ENCODE results near the gene CD37.
"Not testable (repeated sequence)": the region's sequence is repeated elsewhere in the genome, so short reads cannot be mapped to it uniquely, and the experiment has no call there.

CD37 gene, protein sequence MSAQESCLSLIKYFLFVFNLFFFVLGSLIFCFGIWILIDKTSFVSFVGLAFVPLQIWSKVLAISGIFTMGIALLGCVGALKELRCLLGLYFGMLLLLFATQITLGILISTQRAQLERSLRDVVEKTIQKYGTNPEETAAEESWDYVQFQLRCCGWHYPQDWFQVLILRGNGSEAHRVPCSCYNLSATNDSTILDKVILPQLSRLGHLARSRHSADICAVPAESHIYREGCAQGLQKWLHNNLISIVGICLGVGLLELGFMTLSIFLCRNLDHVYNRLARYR

DNA sequence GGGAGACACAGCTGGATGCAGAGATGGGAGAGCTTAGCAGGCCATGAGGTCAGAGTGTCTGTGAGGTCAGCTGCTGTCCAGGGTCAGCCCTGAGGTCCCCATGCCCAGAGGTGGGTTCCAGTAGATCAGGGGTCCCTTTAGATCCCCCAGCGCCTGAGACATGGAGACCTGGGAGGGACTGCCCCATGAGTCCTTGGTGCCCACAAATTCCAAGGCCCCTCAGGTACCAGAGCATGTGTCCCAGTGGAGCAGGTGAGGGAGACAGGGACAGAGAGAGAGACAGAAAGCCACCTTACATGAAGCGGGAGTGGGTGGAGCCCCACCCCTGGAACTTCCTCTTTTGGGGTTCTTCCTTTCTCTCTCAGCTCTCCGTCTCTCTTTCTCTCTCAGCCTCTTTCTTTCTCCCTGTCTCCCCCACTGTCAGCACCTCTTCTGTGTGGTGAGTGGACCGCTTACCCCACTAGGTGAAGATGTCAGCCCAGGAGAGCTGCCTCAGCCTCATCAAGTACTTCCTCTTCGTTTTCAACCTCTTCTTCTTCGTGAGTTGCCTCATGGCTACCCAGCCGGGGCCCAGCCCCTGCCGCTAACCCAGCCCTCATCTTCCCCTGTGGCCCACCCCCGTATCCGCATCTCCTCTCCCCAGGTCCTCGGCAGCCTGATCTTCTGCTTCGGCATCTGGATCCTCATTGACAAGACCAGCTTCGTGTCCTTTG lies at the start of gene CD37:
CD37 (plus strand) TSS at position 336 of the 713 bp plus-strand sequence; CDS start at position 471, 135 bp downstream.
- FAIRE-seq = no peak
- no peak for DNase-seq (ENCODE audit: insufficient read length, low spot score)
- TF ChIP-seq POLR2A (IDR thresholded peaks at IDR 0.05; ENCODE audit: low read depth, low read length) = no peak

GRCh38 chr19:49287141-49287770 lies 48.0 kb upstream of the CD37 start:
- TF ChIP-seq POLR2A (IDR thresholded peaks at IDR 0.05; ENCODE audit: low read depth, low read length) = no peak
- DNase-seq (ENCODE audit: insufficient read length, low spot score) (no peak), FAIRE-seq (no peak)

GRCh38 chr19:49288205-49288604 lies 47.0 kb upstream of the CD37 start:
- FAIRE-seq; DNase-seq (ENCODE audit: insufficient read length, low spot score): not testable (repeated sequence)

DNA sequence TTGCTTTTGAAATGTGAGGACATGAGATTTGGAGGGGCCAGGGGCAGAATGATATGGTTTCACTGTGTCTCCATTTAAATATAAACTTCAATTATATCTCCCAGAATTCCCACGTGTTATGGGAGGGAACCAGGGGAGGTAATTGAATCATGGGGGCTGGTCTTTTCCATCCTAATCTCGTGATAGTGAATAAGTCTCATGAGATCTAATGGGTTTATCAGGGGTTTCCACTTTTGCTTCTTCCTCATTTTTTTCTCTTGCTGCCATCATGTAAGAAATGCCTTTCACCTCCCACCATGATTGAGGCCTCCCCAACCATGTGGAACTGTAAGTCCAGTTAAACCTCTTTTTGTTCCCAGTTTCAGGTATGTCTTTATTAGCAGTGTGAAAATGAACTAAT lies 45.9 kb upstream of the CD37 start:
- not testable (repeated sequence) for DNase-seq (ENCODE audit: insufficient read length, low spot score); FAIRE-seq

DNA sequence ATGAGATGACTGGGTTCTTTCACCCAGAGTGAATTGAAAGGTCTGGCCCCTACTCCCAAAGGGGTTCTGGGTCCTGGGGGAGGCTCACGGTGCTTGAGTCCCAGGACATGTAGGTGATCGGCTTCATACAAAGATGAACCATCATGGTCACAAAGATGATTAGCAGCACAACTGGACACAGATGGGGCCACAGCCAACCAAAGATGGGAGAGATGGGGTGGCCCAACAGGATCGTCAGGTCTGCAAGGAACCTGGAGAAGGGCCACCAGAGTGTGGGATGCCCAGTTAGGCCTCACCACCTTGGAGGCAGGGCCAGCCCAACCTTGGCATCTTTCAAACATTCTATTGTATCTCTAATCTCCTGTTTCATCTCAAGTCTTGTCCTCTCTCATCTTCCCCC lies 44.7 kb upstream of the CD37 start:
- FAIRE-seq = no peak
- no peak for DNase-seq (ENCODE audit: insufficient read length, low spot score)

DNA sequence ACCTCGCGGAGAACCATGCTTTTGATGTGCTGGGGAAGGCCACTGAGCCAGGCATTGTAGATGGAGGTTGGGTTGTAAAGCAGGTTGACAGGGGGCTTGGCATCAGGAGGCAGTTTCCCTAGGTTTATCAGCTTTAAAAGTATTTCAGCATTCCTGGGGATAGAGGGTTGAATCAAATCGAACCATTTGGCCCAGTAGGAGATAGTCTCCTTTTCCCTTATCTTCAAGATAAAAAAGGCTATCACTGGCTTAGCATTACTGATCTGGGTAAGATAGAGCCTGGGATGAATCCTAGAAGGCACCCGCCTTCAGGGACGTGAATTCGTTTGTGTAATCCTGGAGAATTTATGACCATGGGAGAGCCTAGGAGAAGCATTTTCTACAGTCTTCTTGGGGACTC lies 40.8 kb upstream of the CD37 start:
- no peak for TF ChIP-seq POLR2A (IDR thresholded peaks at IDR 0.05; ENCODE audit: low read depth, low read length)
- FAIRE-seq (no peak), DNase-seq (ENCODE audit: insufficient read length, low spot score) (no peak)

More for the DNA sequence above, 44.7 kb upstream of the CD37 start:
- no peak for TF ChIP-seq POLR2A (IDR thresholded peaks at IDR 0.05; ENCODE audit: low read depth, low read length)

- DNase-seq (ENCODE audit: insufficient read length, low spot score) (no peak), FAIRE-seq (no peak)
- no peak for TF ChIP-seq POLR2A (IDR thresholded peaks at IDR 0.05; ENCODE audit: low read depth, low read length)
Measured at GRCh38 chr19:49295208-49295880, 39.9 kb upstream of the CD37 start.

DNA sequence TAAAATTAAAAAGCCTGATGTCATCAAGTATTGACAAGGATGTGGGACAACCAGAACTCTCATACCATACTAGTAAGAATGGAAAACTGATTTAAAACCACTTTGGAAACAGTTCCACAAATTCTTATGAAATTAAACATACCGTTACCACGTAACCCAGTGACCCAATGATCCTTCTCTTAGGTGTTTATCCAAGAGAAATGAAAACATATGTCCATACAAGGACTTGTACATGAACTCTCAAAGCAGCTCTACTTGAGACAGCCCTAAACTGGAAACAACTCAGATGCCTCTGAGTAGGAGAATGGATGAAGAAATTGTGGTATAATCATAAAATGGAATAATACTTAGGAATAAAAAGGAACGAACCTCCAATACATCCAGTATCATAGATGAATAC lies 37.8 kb upstream of the CD37 start:
- no peak for TF ChIP-seq POLR2A (IDR thresholded peaks at IDR 0.05; ENCODE audit: low read depth, low read length)
- DNase-seq (ENCODE audit: insufficient read length, low spot score) = no peak
- FAIRE-seq = no peak

DNA sequence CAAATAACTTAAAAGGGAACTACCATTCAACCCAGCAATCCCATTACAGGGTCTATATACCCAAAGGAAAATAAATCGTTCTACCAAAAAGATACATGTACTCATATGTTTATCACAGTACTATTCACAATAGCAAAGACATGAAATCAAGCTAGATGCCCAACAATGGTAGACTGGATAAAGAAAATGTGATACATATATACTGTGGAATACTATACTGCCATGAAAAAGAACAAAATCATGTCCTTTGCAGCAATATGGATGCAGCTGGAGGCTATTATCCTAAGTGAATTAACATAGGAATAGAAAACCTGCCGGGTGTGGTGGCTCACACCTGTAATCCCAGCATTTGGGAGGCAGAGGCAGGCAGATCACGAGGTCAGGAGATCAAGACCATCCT lies 36.6 kb upstream of the CD37 start:
- DNase-seq (ENCODE audit: insufficient read length, low spot score); FAIRE-seq: not testable (repeated sequence)

- TF ChIP-seq POLR2A (IDR thresholded peaks at IDR 0.05; ENCODE audit: low read depth, low read length) = no peak
- peak; percentile 97 for FAIRE-seq
- peak; percentile 70 for DNase-seq (ENCODE audit: insufficient read length, low spot score)
Measured at GRCh38 chr19:49301165-49301865, 33.9 kb upstream of the CD37 start.

GRCh38 chr19:49301866-49302252 lies 33.3 kb upstream of the CD37 start:
- FAIRE-seq = no peak

GRCh38 chr19:49306734-49307133 lies 28.5 kb upstream of the CD37 start:
- not testable (repeated sequence) for FAIRE-seq; DNase-seq (ENCODE audit: insufficient read length, low spot score)

More at GRCh38 chr19:49301866-49302252, 33.3 kb upstream of the CD37 start:
- TF ChIP-seq POLR2A (IDR thresholded peaks at IDR 0.05; ENCODE audit: low read depth, low read length) = no peak
- DNase-seq (ENCODE audit: insufficient read length, low spot score) = no peak

DNA sequence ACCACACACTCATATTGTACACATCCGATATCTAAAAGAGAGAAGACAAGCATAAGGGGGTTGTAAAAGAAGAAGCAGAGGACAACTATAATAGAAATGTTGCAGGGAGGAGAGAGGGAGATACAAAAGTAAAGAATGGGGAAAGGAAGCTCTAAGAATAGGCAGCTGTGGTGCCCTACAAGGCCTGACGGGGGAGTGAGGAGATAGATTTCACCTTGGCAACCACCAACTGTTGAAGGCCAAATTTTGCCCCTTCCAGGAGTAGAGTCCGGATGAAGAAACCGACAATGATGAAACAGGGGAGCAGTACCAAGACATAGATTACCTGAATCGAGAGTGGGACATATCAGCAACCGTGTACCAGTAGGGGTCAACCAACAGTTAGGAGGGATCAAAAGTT lies 26.1 kb upstream of the CD37 start:
- DNase-seq (ENCODE audit: insufficient read length, low spot score) (no peak), FAIRE-seq (no peak)
- TF ChIP-seq POLR2A (IDR thresholded peaks at IDR 0.05; ENCODE audit: low read depth, low read length) = no peak

- DNase-seq (ENCODE audit: insufficient read length, low spot score) (no peak), FAIRE-seq (no peak)
- TF ChIP-seq POLR2A (IDR thresholded peaks at IDR 0.05; ENCODE audit: low read depth, low read length) = no peak
Measured at GRCh38 chr19:49315111-49315510, 20.1 kb upstream of the CD37 start.

All from H54 (cell line).